GM10248 (cell line): ENCODE measurements around the gene RBM42.
"Not testable (repeated sequence)": the region's sequence is repeated elsewhere in the genome, so short reads cannot be mapped to it uniquely, and the experiment has no call there.

Experiments used
- CTCF ChIA-PET: fragments of 300-600 bp; sonication (Branson Sonifier 250); formaldehyde crosslinking; extraction: SDS; loops from one replicate; lab custom pipeline; 2021; ENCODE audit warnings: antibody characterized with exemption; lab: Yijun Ruan, JAX
- POLR2A ChIA-PET: fragments of 350-650 bp; sonication (Branson Sonifier 250); formaldehyde crosslinking; extraction: SDS; loops from one replicate; lab custom pipeline; 2020; ENCODE audit warnings: antibody characterized with exemption; lab: Yijun Ruan, JAX
- DNase-seq: peaks from one replicate; pipeline ENCODE4 v3.0.0; 2012; ENCODE audit errors: extremely low spot score
- CTCF ChIP-seq: IDR thresholded peaks from 2 replicates; pipeline ENCODE4 v1.5.1; 2012; ENCODE audit warnings: mild to moderate bottlenecking, low read depth; ENCODE audit errors: extremely low read depth, missing control alignments, control extremely low read depth

Gene RBM42, protein sequence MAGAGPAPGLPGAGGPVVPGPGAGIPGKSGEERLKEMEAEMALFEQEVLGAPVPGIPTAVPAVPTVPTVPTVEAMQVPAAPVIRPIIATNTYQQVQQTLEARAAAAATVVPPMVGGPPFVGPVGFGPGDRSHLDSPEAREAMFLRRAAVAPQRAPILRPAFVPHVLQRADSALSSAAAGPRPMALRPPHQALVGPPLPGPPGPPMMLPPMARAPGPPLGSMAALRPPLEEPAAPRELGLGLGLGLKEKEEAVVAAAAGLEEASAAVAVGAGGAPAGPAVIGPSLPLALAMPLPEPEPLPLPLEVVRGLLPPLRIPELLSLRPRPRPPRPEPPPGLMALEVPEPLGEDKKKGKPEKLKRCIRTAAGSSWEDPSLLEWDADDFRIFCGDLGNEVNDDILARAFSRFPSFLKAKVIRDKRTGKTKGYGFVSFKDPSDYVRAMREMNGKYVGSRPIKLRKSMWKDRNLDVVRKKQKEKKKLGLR

GRCh38 chr19:35628565-35629331, at the start of gene RBM42:
TSS of gene RBM42 (plus strand) at chr19:35629036. CDS start at chr19:35629154, 118 bp downstream.
- no peak for TF ChIP-seq CTCF
- POLR2A ChIA-PET, result no interaction called here
- CTCF ChIA-PET, result interaction anchor here (1.0 kb wide), 1 partner anchor 19 kb away, joined by 3 read pairs; no protein-coding TSS in a partner anchor
- peak; percentile 99 for DNase-seq

- no peak for TF ChIP-seq CTCF
Observed at GRCh38 chr19:35582760-35583159, 46.1 kb upstream of the RBM42 start.

GRCh38 chr19:35585848-35586247, 43.0 kb upstream of the RBM42 start, which contains the start of gene PMIS2:
TSS of gene PMIS2 (plus strand) at chr19:35586173. CDS start at chr19:35586260, 87 bp downstream.
- ChIA-PET CTCF (interaction anchor here (7.5 kb wide), 1 partner anchor 37 kb away, joined by 49 read pairs; no protein-coding TSS in a partner anchor), POLR2A (no interaction called here)
- no peak for TF ChIP-seq CTCF
- DNase-seq, result no peak

More at GRCh38 chr19:35582760-35583159, 46.1 kb upstream of the RBM42 start:
- POLR2A ChIA-PET, result no interaction called here
- no peak for DNase-seq
- CTCF ChIA-PET, result no interaction called here

GRCh38 chr19:35587321-35587720, 41.5 kb upstream of the RBM42 start:
- no peak for TF ChIP-seq CTCF
- ChIA-PET POLR2A (no interaction called here), CTCF (interaction anchor here (7.5 kb wide), 1 partner anchor 38 kb away, joined by 49 read pairs; no protein-coding TSS in a partner anchor)
- no peak for DNase-seq

DNA sequence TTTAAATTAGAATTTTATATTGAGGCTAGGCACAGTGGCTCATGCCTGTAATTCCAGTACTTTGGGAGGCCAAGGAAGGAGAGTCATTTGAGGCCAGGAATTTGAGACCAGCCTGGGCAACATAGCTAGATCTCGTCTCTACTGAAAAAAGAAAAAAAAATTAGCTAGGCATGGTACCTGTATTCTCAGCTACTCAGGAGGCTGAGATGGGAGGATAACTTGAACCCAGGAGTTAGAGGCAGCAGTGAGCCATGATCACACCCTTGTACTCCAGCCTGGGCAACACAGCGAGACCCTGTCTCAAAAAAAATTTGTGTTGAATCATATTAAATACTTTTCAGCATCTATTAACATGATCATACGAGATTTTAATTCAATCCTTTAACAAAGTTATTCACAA, 38.0 kb upstream of the RBM42 start:
- CTCF ChIA-PET, result interaction anchor here (1.5 to 7.5 kb wide), 7 partner anchors 23 to 238 kb away, joined by 4 to 49 read pairs (median 6); no protein-coding TSS in a partner anchor
- no peak for TF ChIP-seq CTCF
- POLR2A ChIA-PET, result no interaction called here
- DNase-seq, result no peak

DNA sequence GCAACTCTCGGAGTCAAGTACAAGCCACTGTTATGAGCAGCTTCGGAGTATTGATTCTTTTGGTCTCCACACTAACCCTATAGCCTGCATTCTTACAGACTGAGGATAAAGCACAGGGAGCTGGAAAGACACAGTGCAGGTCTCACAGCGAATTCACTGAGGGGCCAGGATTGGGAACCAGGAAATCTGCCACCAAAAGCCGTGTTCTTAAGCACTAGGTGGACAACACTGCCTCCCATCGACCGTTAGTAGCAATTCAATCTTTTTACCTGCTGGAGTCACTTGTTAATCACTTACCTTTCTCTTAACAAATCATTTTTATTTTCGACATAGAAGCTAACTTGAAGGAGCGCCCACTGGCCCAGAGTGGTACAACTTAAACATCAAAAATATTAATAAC, 36.6 kb upstream of the RBM42 start:
- ChIA-PET POLR2A (no interaction called here), CTCF (interaction anchor here (0.7 to 7.5 kb wide), 21 partner anchors 9 to 239 kb away, joined by 3 to 49 read pairs (median 4); partner anchors contain the start of gene HAUS5)
- peak; percentile 53 for TF ChIP-seq CTCF
- peak; percentile 66 for DNase-seq

DNA sequence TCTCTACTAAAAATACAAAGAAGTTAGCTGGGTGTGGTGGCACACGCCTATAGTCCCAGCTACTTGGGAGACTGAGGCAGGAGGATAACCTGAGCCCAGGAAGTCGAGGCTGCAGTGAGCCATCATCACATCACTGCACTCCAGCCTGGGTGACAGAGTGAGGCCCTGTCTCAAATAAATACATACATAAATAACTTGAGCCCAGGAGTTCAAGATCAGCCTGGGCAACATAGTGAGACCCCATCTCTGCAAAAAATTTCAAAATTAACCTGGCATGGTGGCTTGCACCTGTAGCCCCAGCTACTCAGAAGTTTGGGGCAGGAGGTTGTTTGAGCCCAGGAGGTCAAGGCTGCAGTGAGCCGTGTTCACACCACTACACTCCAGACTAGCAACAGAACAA, 33.8 kb upstream of the RBM42 start:
- CTCF ChIA-PET, POLR2A ChIA-PET: not testable (repeated sequence)

More for the DNA sequence above, 33.8 kb upstream of the RBM42 start:
- not testable (repeated sequence) for DNase-seq
